ENCODE data around the gene IRF5.

Gene IRF5, protein sequence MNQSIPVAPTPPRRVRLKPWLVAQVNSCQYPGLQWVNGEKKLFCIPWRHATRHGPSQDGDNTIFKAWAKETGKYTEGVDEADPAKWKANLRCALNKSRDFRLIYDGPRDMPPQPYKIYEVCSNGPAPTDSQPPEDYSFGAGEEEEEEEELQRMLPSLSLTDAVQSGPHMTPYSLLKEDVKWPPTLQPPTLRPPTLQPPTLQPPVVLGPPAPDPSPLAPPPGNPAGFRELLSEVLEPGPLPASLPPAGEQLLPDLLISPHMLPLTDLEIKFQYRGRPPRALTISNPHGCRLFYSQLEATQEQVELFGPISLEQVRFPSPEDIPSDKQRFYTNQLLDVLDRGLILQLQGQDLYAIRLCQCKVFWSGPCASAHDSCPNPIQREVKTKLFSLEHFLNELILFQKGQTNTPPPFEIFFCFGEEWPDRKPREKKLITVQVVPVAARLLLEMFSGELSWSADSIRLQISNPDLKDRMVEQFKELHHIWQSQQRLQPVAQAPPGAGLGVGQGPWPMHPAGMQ

DNA sequence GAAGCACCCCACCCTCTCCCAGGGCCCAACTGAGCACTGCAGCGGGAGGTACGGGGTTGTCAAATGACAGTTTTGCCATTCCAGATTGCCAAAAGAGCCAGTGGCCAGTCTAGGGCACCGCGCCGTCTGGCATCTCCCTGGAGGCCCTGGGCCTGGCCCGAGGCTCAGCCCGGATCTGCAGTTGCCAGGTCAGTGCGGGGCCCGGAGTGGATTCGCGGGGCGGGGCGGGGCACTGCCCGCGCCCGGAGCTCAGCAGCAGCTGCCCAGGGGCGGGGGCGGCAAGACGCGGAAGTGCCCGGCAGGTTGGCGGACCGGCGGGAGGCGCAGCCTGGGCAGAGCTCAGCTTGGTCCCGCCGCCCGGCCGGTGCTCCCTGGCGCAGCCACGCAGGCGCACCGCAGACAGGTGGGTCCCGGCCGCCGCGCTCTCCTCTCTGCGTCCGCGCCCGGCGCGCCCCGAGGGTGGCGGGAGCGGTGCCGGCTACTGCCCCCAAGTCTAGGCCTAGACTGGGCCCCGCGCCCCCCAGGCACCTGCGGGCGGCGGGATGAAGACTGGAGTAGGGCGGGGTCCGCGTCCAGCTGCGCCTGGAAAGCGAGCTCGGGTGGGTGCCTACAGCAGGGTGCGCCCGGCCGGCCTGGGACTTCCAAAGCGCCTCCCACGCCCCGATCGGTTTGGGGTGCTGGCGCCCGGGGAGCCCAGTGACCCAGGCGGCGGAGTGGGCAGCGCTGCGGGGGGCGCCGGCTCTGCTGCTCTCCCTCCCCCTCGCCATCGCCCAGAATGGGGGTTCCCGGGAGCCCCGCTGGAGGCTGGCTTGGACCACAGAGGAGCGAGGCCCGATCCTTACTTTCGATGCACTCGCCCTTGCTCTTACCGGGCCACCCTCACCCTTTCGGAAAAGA is at the start of gene IRF5:
IRF5 (plus strand) TSS at position 281 of the 897 bp plus-strand sequence. CDS start 4,155 bp downstream, outside the sequence.
- Histone ChIP-seq H3K9ac (ENCODE audit: low read length) (peak within 1 kb of the TSS; percentile 51), H3K27ac (ENCODE audit: low read depth, low read length) (no peak within 1 kb of the TSS), H2AFZ (ENCODE audit: low read depth, low read length, severe bottlenecking) (peak within 1 kb of the TSS; percentile 81), H4K20me1 (ENCODE audit: low read depth, low read length) (no peaks in the 10 kb centered on the region), H3K4me2 (ENCODE audit: low read depth, low read length, poor library complexity, severe bottlenecking) (peak within 1 kb of the TSS; percentile 58), H3K36me3 (ENCODE audit: low read length) (no peaks in the 10 kb centered on the region), H3K4me3 (ENCODE audit: insufficient read depth, low read length, poor library complexity, severe bottlenecking) (peak within 1 kb of the TSS; percentile 47), H3K27me3 (ENCODE audit: low read length) (no peaks in the 10 kb centered on the region), H3K9me2 (replicated peaks; ENCODE audit: insufficient read depth, low read length) (no peaks in the 10 kb centered on the region), H3K79me2 (ENCODE audit: insufficient read depth, low read length) (no peaks in the 10 kb centered on the region), H3F3A (ENCODE audit: insufficient read depth) (peaks cover 3% of the 10 kb centered on the region; the same call in 1 of the 2 replicates), H3K9me3 (ENCODE audit: insufficient read depth, low read length) (no peaks in the 10 kb centered on the region)
- no peak for TF ChIP-seq CTCF (IDR thresholded peaks at IDR 0.05; ENCODE audit: insufficient read depth, low read length, poor library complexity, severe bottlenecking)
- TF ChIP-seq EZH2phosphoT487 (conservative IDR thresholded peaks at IDR 0.05; ENCODE audit: low read length), result no peak

DNA sequence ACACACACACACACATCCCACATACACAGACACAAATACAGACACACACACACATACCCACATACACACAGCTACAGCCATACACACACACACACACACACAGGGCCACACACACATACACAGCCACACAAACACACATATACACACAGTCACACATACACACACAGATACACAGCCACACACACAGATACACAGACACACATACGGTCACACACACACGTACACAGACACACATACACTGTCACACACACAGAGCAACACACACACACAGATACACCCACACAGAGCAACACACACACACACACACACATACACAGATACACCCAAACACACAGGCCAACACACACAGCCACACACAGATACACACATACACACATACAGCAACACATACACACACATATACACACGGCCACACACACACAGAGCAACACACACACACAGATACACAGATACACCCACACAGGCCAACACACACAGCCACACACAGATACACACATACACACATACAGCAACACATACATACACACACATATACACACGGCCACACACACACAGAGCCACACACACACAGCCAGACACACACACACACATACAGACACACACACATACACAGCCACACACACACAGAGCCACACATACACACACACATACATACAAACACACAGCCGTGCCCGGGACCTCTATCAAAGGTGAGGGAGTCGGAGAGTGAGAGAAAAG is 49.5 kb upstream of the IRF5 start:
- Histone ChIP-seq H4K20me1 (ENCODE audit: low read depth, low read length) (no peaks in the 10 kb centered on the region), H3K4me3 (ENCODE audit: insufficient read depth, low read length, poor library complexity, severe bottlenecking) (no peak overlapping the region), H3K9me3 (ENCODE audit: insufficient read depth, low read length) (peaks cover 5% of the 10 kb centered on the region; the same call in 1 of the 2 replicates), H3F3A (ENCODE audit: insufficient read depth) (0 out of 2 replicates have a peak, but pooled peaks cover 7% of the 10 kb centered on the region), H3K9ac (ENCODE audit: low read length) (no peak overlapping the region), H3K9me2 (replicated peaks; ENCODE audit: insufficient read depth, low read length) (no peaks in the 10 kb centered on the region), H3K79me2 (ENCODE audit: insufficient read depth, low read length) (no peaks in the 10 kb centered on the region), H2AFZ (ENCODE audit: low read depth, low read length, severe bottlenecking) (no peak overlapping the region), H3K27me3 (ENCODE audit: low read length) (no peaks in the 10 kb centered on the region), H3K4me2 (ENCODE audit: low read depth, low read length, poor library complexity, severe bottlenecking) (no peak overlapping the region), H3K27ac (ENCODE audit: low read depth, low read length) (no peak overlapping the region), H3K36me3 (ENCODE audit: low read length) (no peaks in the 10 kb centered on the region)
- TF ChIP-seq EZH2phosphoT487 (conservative IDR thresholded peaks at IDR 0.05; ENCODE audit: low read length) (no peak), CTCF (IDR thresholded peaks at IDR 0.05; ENCODE audit: insufficient read depth, low read length, poor library complexity, severe bottlenecking) (no peak)

DNA sequence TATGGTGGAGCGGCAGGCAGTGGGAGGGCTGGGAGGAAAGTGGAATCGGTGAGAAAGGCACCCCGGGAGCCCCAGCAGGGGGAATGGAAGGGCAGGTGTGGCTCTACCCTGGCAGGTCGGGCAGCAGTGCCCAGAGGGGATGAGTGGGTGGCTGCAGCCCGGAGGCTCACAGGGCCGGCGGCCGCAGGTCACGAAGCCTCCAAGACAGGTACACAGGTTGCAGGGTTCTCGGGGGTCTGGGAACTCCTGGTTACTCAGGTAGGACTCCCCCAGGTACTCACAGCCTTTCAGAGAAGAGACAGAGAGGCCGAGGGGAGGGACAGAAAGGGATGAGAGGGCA is 49.0 kb upstream of the IRF5 start:
- Histone ChIP-seq H3K79me2 (ENCODE audit: insufficient read depth, low read length) (no peaks in the 10 kb centered on the region), H2AFZ (ENCODE audit: low read depth, low read length, severe bottlenecking) (no peak overlapping the region), H3K4me2 (ENCODE audit: low read depth, low read length, poor library complexity, severe bottlenecking) (no peak overlapping the region), H3K9me3 (ENCODE audit: insufficient read depth, low read length) (peaks cover 5% of the 10 kb centered on the region; the same call in 1 of the 2 replicates), H3K27me3 (ENCODE audit: low read length) (no peaks in the 10 kb centered on the region), H4K20me1 (ENCODE audit: low read depth, low read length) (no peaks in the 10 kb centered on the region), H3K4me3 (ENCODE audit: insufficient read depth, low read length, poor library complexity, severe bottlenecking) (no peak overlapping the region), H3K9ac (ENCODE audit: low read length) (no peak overlapping the region), H3K36me3 (ENCODE audit: low read length) (no peaks in the 10 kb centered on the region), H3F3A (ENCODE audit: insufficient read depth) (0 out of 2 replicates have a peak, but pooled peaks cover 7% of the 10 kb centered on the region), H3K27ac (ENCODE audit: low read depth, low read length) (no peak overlapping the region), H3K9me2 (replicated peaks; ENCODE audit: insufficient read depth, low read length) (no peaks in the 10 kb centered on the region)
- TF ChIP-seq CTCF (IDR thresholded peaks at IDR 0.05; ENCODE audit: insufficient read depth, low read length, poor library complexity, severe bottlenecking) (no peak), EZH2phosphoT487 (conservative IDR thresholded peaks at IDR 0.05; ENCODE audit: low read length) (no peak)
